ENCODE data around the gene AK2. TPM values are rescaled to one million over a fixed set of nuclear protein-coding genes. Genes with fewer than 3 reads are reported as not detected.

Gene AK2
- total and polyA plus RNA-seq, 9 donors, result 52.9 to 150 (median 115) TPM

GRCh38 chr1:33045246-33045645, 8.6 kb upstream of the AK2 start:
- Histone ChIP-seq H3K27me3 (no peaks in the 10 kb centered on the region), H3K4me3 (no peak overlapping the region), H3K27ac (no peak overlapping the region), H3K36me3 (no peaks in the 10 kb centered on the region), H3K9me3 (no peaks in the 10 kb centered on the region), H3K4me1 (ENCODE audit: insufficient read depth) (no peaks in the 10 kb centered on the region)
- DNase-seq, result no peak
- TF ChIP-seq CTCF (IDR thresholded peaks at IDR 0.05) (no peak), EP300 (IDR thresholded peaks at IDR 0.05) (no peak), POLR2A (IDR thresholded peaks at IDR 0.05) (no peak)
- intact Hi-C loops (cut with DNase I), result loop anchor here in 1 of 4 donors (10.0 kb wide), 1 partner anchor 60 kb away; no protein-coding TSS in a partner anchor
- WGBS, 3 donors, result 45 to 54% (median 49%) methylated on average over 2 of the region's 2 CpGs

GRCh38 chr1:33043267-33044092, 6.8 kb upstream of the AK2 start:
- no peaks in the 10 kb centered on the region for H3K4me1 ChIP-seq (ENCODE audit: insufficient read depth)
- no peak overlapping the region for H3K4me3 ChIP-seq
- H3K27me3 ChIP-seq, result no peaks in the 10 kb centered on the region
- no peak for DNase-seq
- H3K9me3 ChIP-seq, result no peaks in the 10 kb centered on the region
- H3K36me3 ChIP-seq, result no peaks in the 10 kb centered on the region
- H3K27ac ChIP-seq, result no peak overlapping the region
- 40 to 46% (median 42%) methylated on average over 8 of the region's 8 CpGs for WGBS, 3 donors
- no peak for TF ChIP-seq EP300 (IDR thresholded peaks at IDR 0.05)
- no peak for TF ChIP-seq CTCF (IDR thresholded peaks at IDR 0.05)
- no peak for TF ChIP-seq POLR2A (IDR thresholded peaks at IDR 0.05)
- intact Hi-C loops (cut with DNase I), result loop anchor here in 1 of 4 donors (10.0 kb wide), 1 partner anchor 59 kb away; no protein-coding TSS in a partner anchor

GRCh38 chr1:33042831-33043230, 6.1 kb upstream of the AK2 start:
- TF ChIP-seq CTCF (IDR thresholded peaks at IDR 0.05), result no peak
- no peak for TF ChIP-seq EP300 (IDR thresholded peaks at IDR 0.05)
- no peak for TF ChIP-seq POLR2A (IDR thresholded peaks at IDR 0.05)
- Histone ChIP-seq H3K4me3 (no peak overlapping the region), H3K36me3 (no peaks in the 10 kb centered on the region), H3K4me1 (ENCODE audit: insufficient read depth) (no peaks in the 10 kb centered on the region), H3K9me3 (no peaks in the 10 kb centered on the region), H3K27me3 (no peaks in the 10 kb centered on the region), H3K27ac (no peak overlapping the region)
- no peak for DNase-seq
- WGBS, 3 donors, result 49 to 97% (median 88%) methylated on average over 1 of the region's 1 CpG
- intact Hi-C loops (cut with DNase I), result loop anchor here in 1 of 4 donors (10.0 kb wide), 1 partner anchor 58 kb away; no protein-coding TSS in a partner anchor

- intact Hi-C loops (cut with DNase I), result loop anchor here in 1 of 4 donors (10.0 kb wide), 1 partner anchor 56 kb away; no protein-coding TSS in a partner anchor
- Histone ChIP-seq H3K9me3 (no peaks in the 10 kb centered on the region), H3K4me3 (no peak overlapping the region), H3K4me1 (ENCODE audit: insufficient read depth) (peaks cover 4% of the 10 kb centered on the region), H3K27ac (no peak overlapping the region), H3K27me3 (no peaks in the 10 kb centered on the region), H3K36me3 (no peaks in the 10 kb centered on the region)
- 85 to 95% (median 86%) methylated on average over 1 of the region's 1 CpG for WGBS, 3 donors
- TF ChIP-seq CTCF (IDR thresholded peaks at IDR 0.05) (no peak), POLR2A (IDR thresholded peaks at IDR 0.05) (no peak), EP300 (IDR thresholded peaks at IDR 0.05) (no peak)
- no peak for DNase-seq
Measured at GRCh38 chr1:33041026-33041425, 4.3 kb upstream of the AK2 start.
